OCI-LY3 (cell line): ENCODE data around the gene MBP.
A peak's percentile ranks its signal among the peaks of the same experiment; 100 is the strongest.

Experiments
- H2AFZ ChIP-seq: fragments of 200-600, 300-600 bp; shearing (Covaris generic); 2 replicates; pipeline ENCODE4 v1.6.0; 2014; ENCODE audit warnings: antibody characterized with exemption, low read depth, low read length
- H3K27ac ChIP-seq: fragments of 200-600, 300-600 bp; sonication (generic); 2 replicates; pipeline ENCODE4 v1.5.1; 2014; ENCODE audit warnings: mild to moderate bottlenecking, low read length, moderate library complexity, mixed read lengths
- H3K27me3 ChIP-seq: fragments of 200-600, 300-600 bp; sonication (generic); 2 replicates; pipeline ENCODE4 v1.6.1; 2014; ENCODE audit warnings: low read depth, low read length, mixed read lengths
- H3K36me3 ChIP-seq: fragments of 200-600, 300-600 bp; sonication (generic); replicated peaks from 2 replicates; pipeline ENCODE3; 2014; ENCODE audit warnings: low read depth, low read length, mixed read lengths
- H3K4me1 ChIP-seq: fragments of 300-600, 200-600 bp; sonication (generic); 2 replicates; pipeline ENCODE4 v1.6.1; 2014; ENCODE audit warnings: low read length, mixed read lengths
- H3K4me2 ChIP-seq: fragments of 200-600, 300-600 bp; sonication (generic); 2 replicates; pipeline ENCODE4 v1.6.1; 2014; ENCODE audit warnings: low read length, mixed read lengths
- H3K4me3 ChIP-seq: fragments of 300-600, 200-600 bp; sonication (generic); 2 replicates; pipeline ENCODE4 v1.5.1; 2014; ENCODE audit warnings: antibody characterized with exemption, mild to moderate bottlenecking, low read length, moderate library complexity
- H3K79me2 ChIP-seq: fragments of 300-600, 200-600 bp; shearing (Covaris generic); 2 replicates; pipeline ENCODE4 v1.6.1; 2014; ENCODE audit warnings: mild to moderate bottlenecking, low read length, mixed read lengths
- H3K9ac ChIP-seq: fragments of 300-600, 200-600 bp; shearing (Covaris generic); 2 replicates; pipeline ENCODE4 v1.6.0; 2014; ENCODE audit warnings: mild to moderate bottlenecking, low read length, moderate library complexity
- H3K9me3 ChIP-seq: fragments of 200-600, 300-600 bp; shearing (Covaris generic); 2 replicates; pipeline ENCODE4 v1.6.1; 2014; ENCODE audit warnings: low read length, mixed read lengths; ENCODE audit not compliant: insufficient read depth
- H4K20me1 ChIP-seq: fragments of 200-600, 300-600 bp; sonication (generic); 2 replicates; pipeline ENCODE4 v1.6.1; 2016; ENCODE audit warnings: low read length, mixed read lengths; ENCODE audit not compliant: insufficient read depth
- EZH2phosphoT487 ChIP-seq: fragments of 200-600 bp; shearing (Covaris generic); IDR thresholded peaks from 2 replicates; pipeline ENCODE4 v1.6.1; 2018; ENCODE audit warnings: antibody characterized with exemption, mixed run types, low read depth
- TF ChIP-seq, protein P1 (sequence below): fragments of 200-600, 300-600 bp; sonication (generic); IDR thresholded peaks from 2 replicates; pipeline ENCODE4 v1.5.1; 2014; ENCODE audit warnings: antibody characterized with exemption, low read length, low read depth

MBP gene

DNA sequence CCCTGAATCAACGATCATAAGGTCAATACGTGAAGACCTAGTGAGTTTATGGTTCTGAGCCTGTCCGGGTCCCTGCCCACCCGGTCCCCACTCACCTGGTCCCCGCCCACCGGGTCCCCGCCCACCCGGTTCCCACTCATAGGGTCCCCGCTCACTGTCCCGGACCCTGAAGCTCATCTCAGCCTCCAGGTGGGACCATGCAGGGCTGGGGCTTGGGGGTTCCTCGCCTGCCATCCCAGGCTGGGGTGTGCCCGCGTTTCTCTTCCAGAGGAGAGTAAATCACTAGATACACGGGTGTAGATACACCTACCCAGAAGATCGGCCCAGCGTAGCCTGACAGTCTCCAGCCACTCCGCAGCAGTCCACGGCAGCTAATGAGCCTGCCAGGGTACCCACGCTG, 131.5 kb downstream of the MBP start:
- TF ChIP-seq, protein P1, sequence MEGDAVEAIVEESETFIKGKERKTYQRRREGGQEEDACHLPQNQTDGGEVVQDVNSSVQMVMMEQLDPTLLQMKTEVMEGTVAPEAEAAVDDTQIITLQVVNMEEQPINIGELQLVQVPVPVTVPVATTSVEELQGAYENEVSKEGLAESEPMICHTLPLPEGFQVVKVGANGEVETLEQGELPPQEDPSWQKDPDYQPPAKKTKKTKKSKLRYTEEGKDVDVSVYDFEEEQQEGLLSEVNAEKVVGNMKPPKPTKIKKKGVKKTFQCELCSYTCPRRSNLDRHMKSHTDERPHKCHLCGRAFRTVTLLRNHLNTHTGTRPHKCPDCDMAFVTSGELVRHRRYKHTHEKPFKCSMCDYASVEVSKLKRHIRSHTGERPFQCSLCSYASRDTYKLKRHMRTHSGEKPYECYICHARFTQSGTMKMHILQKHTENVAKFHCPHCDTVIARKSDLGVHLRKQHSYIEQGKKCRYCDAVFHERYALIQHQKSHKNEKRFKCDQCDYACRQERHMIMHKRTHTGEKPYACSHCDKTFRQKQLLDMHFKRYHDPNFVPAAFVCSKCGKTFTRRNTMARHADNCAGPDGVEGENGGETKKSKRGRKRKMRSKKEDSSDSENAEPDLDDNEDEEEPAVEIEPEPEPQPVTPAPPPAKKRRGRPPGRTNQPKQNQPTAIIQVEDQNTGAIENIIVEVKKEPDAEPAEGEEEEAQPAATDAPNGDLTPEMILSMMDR = no peak
- TF ChIP-seq EZH2phosphoT487 = no peak
- Histone ChIP-seq H3K27me3 (peaks cover 20% of the 10 kb centered on the region), H3K4me1 (peaks cover 33% of the 10 kb centered on the region), H3K27ac (no peak overlapping the region), H3K9ac (no peak overlapping the region), H2AFZ (no peak overlapping the region), H3K4me3 (no peak overlapping the region), H3K79me2 (no peaks in the 10 kb centered on the region), H4K20me1 (0 out of 2 replicates have a peak, but pooled peaks cover 5% of the 10 kb centered on the region), H3K4me2 (no peak overlapping the region), H3K9me3 (no peaks in the 10 kb centered on the region), H3K36me3 (no peaks in the 10 kb centered on the region)

DNA sequence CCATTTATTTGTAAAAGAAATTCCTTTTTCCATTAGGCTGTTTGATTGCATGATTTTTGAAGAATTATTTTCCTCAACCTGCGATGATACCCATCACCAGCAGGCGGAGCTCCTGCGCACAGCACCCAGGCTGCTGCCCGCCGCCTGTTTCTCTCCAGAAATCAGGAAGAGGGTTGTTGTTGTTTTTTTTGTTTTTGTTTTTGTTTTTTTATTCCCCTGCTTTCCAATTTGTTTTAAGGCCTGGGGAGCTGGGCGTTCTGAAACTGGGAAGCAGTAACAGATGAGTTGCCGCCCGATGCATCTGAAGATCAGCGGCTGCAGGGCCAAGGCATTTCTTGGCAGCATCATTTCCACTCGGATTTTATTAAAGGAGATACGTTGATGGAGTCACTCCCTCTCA, 132.1 kb downstream of the MBP start:
- Histone ChIP-seq H2AFZ (no peak overlapping the region), H3K4me3 (no peak overlapping the region), H3K9ac (no peak overlapping the region), H3K9me3 (no peaks in the 10 kb centered on the region), H3K79me2 (no peaks in the 10 kb centered on the region), H3K4me2 (peak overlapping the region; percentile 21), H4K20me1 (0 out of 2 replicates have a peak, but pooled peaks cover 5% of the 10 kb centered on the region), H3K36me3 (no peaks in the 10 kb centered on the region), H3K4me1 (peaks cover 31% of the 10 kb centered on the region), H3K27me3 (peaks cover 25% of the 10 kb centered on the region), H3K27ac (no peak overlapping the region)
- TF ChIP-seq, protein P1 = peak; percentile 100
- no peak for TF ChIP-seq EZH2phosphoT487

DNA sequence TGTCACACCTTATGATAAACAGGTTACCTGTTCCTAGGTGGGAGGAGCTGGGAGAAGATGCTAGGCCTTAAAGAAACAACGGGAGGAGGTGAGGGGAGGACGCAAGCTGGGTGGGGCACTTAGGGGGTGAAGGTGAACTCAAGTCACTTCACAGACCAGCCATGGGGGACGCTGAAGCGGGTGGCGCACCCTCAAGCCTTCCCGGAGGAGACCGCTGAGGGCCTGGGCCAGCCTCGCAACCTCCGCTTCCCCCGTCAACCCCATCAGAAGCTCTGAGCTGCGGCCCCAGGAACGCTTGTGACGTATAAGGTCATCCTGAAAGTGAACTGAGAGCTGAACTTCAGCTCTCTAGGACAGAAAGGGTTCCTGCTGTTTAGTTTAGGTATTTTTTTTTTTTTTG, 133.5 kb downstream of the MBP start:
- H2AFZ ChIP-seq = no peak overlapping the region
- TF ChIP-seq EZH2phosphoT487 = no peak
- TF ChIP-seq, protein P1 = no peak
- peaks cover 30% of the 10 kb centered on the region for H3K27me3 ChIP-seq
- H3K9me3 ChIP-seq = no peaks in the 10 kb centered on the region
- no peaks in the 10 kb centered on the region for H4K20me1 ChIP-seq
- no peaks in the 10 kb centered on the region for H3K36me3 ChIP-seq
- H3K4me1 ChIP-seq = peaks cover 17% of the 10 kb centered on the region
- no peak overlapping the region for H3K27ac ChIP-seq
- no peaks in the 10 kb centered on the region for H3K79me2 ChIP-seq
- no peak overlapping the region for H3K4me2 ChIP-seq
- no peak overlapping the region for H3K4me3 ChIP-seq
- H3K9ac ChIP-seq = no peak overlapping the region

DNA sequence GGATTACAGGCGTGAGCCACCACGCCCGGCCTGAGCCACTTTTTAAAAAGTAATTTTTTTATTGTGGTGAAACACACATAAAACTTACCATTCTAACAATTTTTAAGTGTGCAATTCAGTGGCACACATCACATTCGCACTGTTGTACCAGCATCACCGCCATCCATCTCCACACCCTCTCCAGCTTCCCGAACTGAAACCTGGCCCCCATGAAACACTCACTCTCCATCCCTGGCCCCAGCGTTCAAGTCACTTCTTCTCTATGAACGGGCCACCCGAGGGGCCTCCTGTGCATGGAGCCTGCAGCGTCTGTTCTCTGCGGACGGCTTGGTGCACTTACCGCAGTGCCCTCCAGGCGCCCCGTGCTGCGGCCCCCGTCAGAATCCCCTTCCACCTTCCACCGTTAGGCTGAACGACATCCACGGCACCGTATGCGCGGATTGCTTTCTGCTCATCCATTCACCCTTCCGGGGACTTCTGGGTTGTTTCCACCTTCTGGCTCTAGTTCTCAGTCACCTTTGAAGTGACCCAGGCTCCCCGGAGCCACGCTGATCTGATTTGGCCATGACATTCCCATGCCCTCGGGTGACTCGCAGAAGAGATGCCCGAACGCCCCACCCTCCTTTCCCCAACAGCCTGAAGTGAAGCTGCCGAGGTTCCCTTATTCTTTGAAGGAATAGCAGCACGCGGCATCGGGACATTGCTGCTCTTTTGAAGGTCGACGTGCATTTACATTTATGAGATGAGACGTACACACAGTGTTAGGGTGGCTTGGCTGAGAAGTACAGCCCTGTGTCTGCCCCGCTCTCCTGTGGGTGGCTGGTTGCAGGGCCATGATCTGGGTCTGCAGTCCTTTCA, 134.4 kb downstream of the MBP start:
- Histone ChIP-seq H3K4me2 (no peak overlapping the region), H3K9me3 (no peaks in the 10 kb centered on the region), H4K20me1 (no peaks in the 10 kb centered on the region), H3K79me2 (no peaks in the 10 kb centered on the region), H3K4me3 (no peak overlapping the region), H3K36me3 (no peaks in the 10 kb centered on the region), H3K9ac (no peak overlapping the region), H3K4me1 (peaks cover 17% of the 10 kb centered on the region), H3K27me3 (peaks cover 30% of the 10 kb centered on the region), H2AFZ (no peak overlapping the region), H3K27ac (no peak overlapping the region)
- TF ChIP-seq EZH2phosphoT487 = no peak
- TF ChIP-seq, protein P1 = no peak
